T-helper 17 cell (primary cell): ENCODE data around the gene LSM3. TPM values are rescaled to one million over a fixed set of nuclear protein-coding genes. Genes with fewer than 3 reads are reported as not detected.
A peak's percentile ranks its signal among the peaks of the same experiment; 100 is the strongest.

Experiments
- ATAC-seq: fragments of 150-1000 bp; cut with Tn5 transposase; 2 replicates; pipeline ENCODE4 v1.10.0; 2021; ENCODE audit warnings: mild to moderate bottlenecking, moderate library complexity
- DNase-seq, 3 donors: peaks; one replicate each; pipeline versions ENCODE4 v3.0.0 to v3.0.0-alpha.2; 2020 to 2021
- H3K9me3 ChIP-seq: one replicate; pipeline ENCODE4 v1.7.0; 2013; ENCODE audit warnings: low read length, mild to moderate bottlenecking; ENCODE audit not compliant: control insufficient read depth, poor library complexity, severe bottlenecking
- H3K27ac Mint-ChIP-seq: one replicate; pipeline ENCODE4 v1.8.0; 2022; ENCODE audit warnings: mild to moderate bottlenecking, moderate library complexity, mixed read lengths
- H3K27me3 Mint-ChIP-seq: one replicate; pipeline ENCODE4 v1.8.0; 2022; ENCODE audit warnings: mixed read lengths
- H3K36me3 Mint-ChIP-seq: one replicate; pipeline ENCODE4 v1.8.0; 2022; ENCODE audit warnings: low read depth, mixed read lengths
- H3K4me1 Mint-ChIP-seq: one replicate; pipeline ENCODE4 v1.8.0; 2022; ENCODE audit warnings: mild to moderate bottlenecking, mixed read lengths
- H3K4me3 Mint-ChIP-seq: one replicate; pipeline ENCODE4 v1.8.0; 2022; ENCODE audit warnings: mild to moderate bottlenecking, moderate library complexity, mixed read lengths
- total RNA-seq, 4 donors: library from RNA in 2 of 4; stranded (reverse) in 2 of 4; gene quantifications; one replicate each; pipeline ENCODE4 v1.2.3 and lab custom pipeline; 2022 to 2026

The LSM3 gene
- total RNA-seq, 2 donors from 2014 or later = 5.5 to 6.3 TPM

- DNase-seq = peak in 2 of 3 donors; percentile 36
- Mint-ChIP-seq H3K4me1 (peaks cover 63% of the 10 kb centered on the region), H3K36me3 (peaks cover 12% of the 10 kb centered on the region), H3K27me3 (no peaks in the 10 kb centered on the region), H3K27ac (peak overlapping the region; percentile 96), H3K4me3 (peak overlapping the region; percentile 80)
- peak; percentile 56 for ATAC-seq
- H3K9me3 ChIP-seq = no peaks in the 10 kb centered on the region
Observed at GRCh38 chr3:14175383-14176037, 3.1 kb upstream of the LSM3 start.

GRCh38 chr3:14177580-14178246 lies 904 bp upstream of the LSM3 start:
- Mint-ChIP-seq H3K27me3 (no peaks in the 10 kb centered on the region), H3K36me3 (peaks cover 3% of the 10 kb centered on the region), H3K27ac (peak overlapping the region; percentile 96), H3K4me1 (peaks cover 54% of the 10 kb centered on the region), H3K4me3 (peak overlapping the region; percentile 99)
- DNase-seq = no peak
- H3K9me3 ChIP-seq = no peaks in the 10 kb centered on the region
- ATAC-seq = peak; percentile 3

- H3K36me3 Mint-ChIP-seq = peaks cover 3% of the 10 kb centered on the region
- peak overlapping the region; percentile 99 for H3K4me3 Mint-ChIP-seq
- peaks cover 48% of the 10 kb centered on the region for H3K4me1 Mint-ChIP-seq
- no peaks in the 10 kb centered on the region for H3K9me3 ChIP-seq
- no peak for ATAC-seq
- peak overlapping the region; percentile 96 for H3K27ac Mint-ChIP-seq
- H3K27me3 Mint-ChIP-seq = no peaks in the 10 kb centered on the region
- DNase-seq = no peak
Observed at GRCh38 chr3:14179114-14179465, 473 bp downstream of the LSM3 start.

GRCh38 chr3:14179795-14180194 lies 1.2 kb downstream of the LSM3 start:
- no peaks in the 10 kb centered on the region for H3K9me3 ChIP-seq
- ATAC-seq = no peak
- peak overlapping the region; percentile 99 for H3K4me3 Mint-ChIP-seq
- H3K36me3 Mint-ChIP-seq = peaks cover 3% of the 10 kb centered on the region
- peak overlapping the region; percentile 96 for H3K27ac Mint-ChIP-seq
- peaks cover 44% of the 10 kb centered on the region for H3K4me1 Mint-ChIP-seq
- H3K27me3 Mint-ChIP-seq = no peaks in the 10 kb centered on the region
- DNase-seq = no peak

GRCh38 chr3:14181253-14181652 lies 2.6 kb downstream of the LSM3 start:
- DNase-seq (no peak), ATAC-seq (no peak)
- no peaks in the 10 kb centered on the region for H3K9me3 ChIP-seq
- Mint-ChIP-seq H3K4me1 (peaks cover 31% of the 10 kb centered on the region), H3K36me3 (peaks cover 3% of the 10 kb centered on the region), H3K4me3 (no peak overlapping the region), H3K27me3 (no peaks in the 10 kb centered on the region), H3K27ac (no peak overlapping the region)

- no peaks in the 10 kb centered on the region for H3K9me3 ChIP-seq
- H3K27ac Mint-ChIP-seq = no peak overlapping the region
- no peak for DNase-seq
- peaks cover 19% of the 10 kb centered on the region for H3K4me1 Mint-ChIP-seq
- H3K4me3 Mint-ChIP-seq = no peak overlapping the region
- peaks cover 6% of the 10 kb centered on the region for H3K36me3 Mint-ChIP-seq
- no peaks in the 10 kb centered on the region for H3K27me3 Mint-ChIP-seq
- ATAC-seq = no peak
Observed at GRCh38 chr3:14183015-14183577, 4.5 kb downstream of the LSM3 start.

- H3K9me3 ChIP-seq = no peaks in the 10 kb centered on the region
- DNase-seq = no peak
- H3K4me3 Mint-ChIP-seq = no peak overlapping the region
- peaks cover 21% of the 10 kb centered on the region for H3K4me1 Mint-ChIP-seq
- H3K27me3 Mint-ChIP-seq = no peaks in the 10 kb centered on the region
- peaks cover 15% of the 10 kb centered on the region for H3K36me3 Mint-ChIP-seq
- H3K27ac Mint-ChIP-seq = no peak overlapping the region
- no peak for ATAC-seq
Observed at GRCh38 chr3:14186854-14187458, 8.3 kb downstream of the LSM3 start.

- Mint-ChIP-seq H3K36me3 (peaks cover 17% of the 10 kb centered on the region), H3K27ac (peak overlapping the region; percentile 21), H3K4me1 (peaks cover 31% of the 10 kb centered on the region), H3K4me3 (no peak overlapping the region), H3K27me3 (no peaks in the 10 kb centered on the region)
- DNase-seq (no peak), ATAC-seq (no peak)
- H3K9me3 ChIP-seq = no peaks in the 10 kb centered on the region
Observed at GRCh38 chr3:14188041-14188754, 9.6 kb downstream of the LSM3 start.

- H3K9me3 ChIP-seq = no peaks in the 10 kb centered on the region
- Mint-ChIP-seq H3K27ac (peak overlapping the region; percentile 6), H3K27me3 (no peaks in the 10 kb centered on the region), H3K36me3 (peaks cover 9% of the 10 kb centered on the region), H3K4me1 (peaks cover 29% of the 10 kb centered on the region), H3K4me3 (no peak overlapping the region)
- DNase-seq (no peak), ATAC-seq (no peak)
Observed at GRCh38 chr3:14194865-14195264, 16.2 kb downstream of the LSM3 start.

- no peaks in the 10 kb centered on the region for H3K27me3 Mint-ChIP-seq
- no peaks in the 10 kb centered on the region for H3K9me3 ChIP-seq
- ATAC-seq (no peak), DNase-seq (no peak)
- H3K4me3 Mint-ChIP-seq = no peak overlapping the region
- H3K36me3 Mint-ChIP-seq = peaks cover 3% of the 10 kb centered on the region
- peaks cover 7% of the 10 kb centered on the region for H3K4me1 Mint-ChIP-seq
- H3K27ac Mint-ChIP-seq = no peak overlapping the region
Observed at GRCh38 chr3:14199641-14200040, 21.0 kb downstream of the LSM3 start.

- Mint-ChIP-seq H3K27ac (no peak overlapping the region), H3K4me1 (peaks cover 7% of the 10 kb centered on the region), H3K4me3 (no peak overlapping the region), H3K27me3 (no peaks in the 10 kb centered on the region), H3K36me3 (peaks cover 3% of the 10 kb centered on the region)
- DNase-seq (no peak), ATAC-seq (no peak)
- H3K9me3 ChIP-seq = no peaks in the 10 kb centered on the region
Observed at GRCh38 chr3:14200276-14200675, 21.7 kb downstream of the LSM3 start.

- Mint-ChIP-seq H3K27me3 (no peaks in the 10 kb centered on the region), H3K27ac (no peak overlapping the region), H3K4me1 (peaks cover 7% of the 10 kb centered on the region), H3K36me3 (peaks cover 3% of the 10 kb centered on the region), H3K4me3 (no peak overlapping the region)
- DNase-seq (no peak), ATAC-seq (no peak)
- H3K9me3 ChIP-seq = no peaks in the 10 kb centered on the region
Observed at GRCh38 chr3:14200841-14201240, 22.2 kb downstream of the LSM3 start.
